ENCODE measurements around the gene ADAMTS16.

The ADAMTS16 gene

DNA sequence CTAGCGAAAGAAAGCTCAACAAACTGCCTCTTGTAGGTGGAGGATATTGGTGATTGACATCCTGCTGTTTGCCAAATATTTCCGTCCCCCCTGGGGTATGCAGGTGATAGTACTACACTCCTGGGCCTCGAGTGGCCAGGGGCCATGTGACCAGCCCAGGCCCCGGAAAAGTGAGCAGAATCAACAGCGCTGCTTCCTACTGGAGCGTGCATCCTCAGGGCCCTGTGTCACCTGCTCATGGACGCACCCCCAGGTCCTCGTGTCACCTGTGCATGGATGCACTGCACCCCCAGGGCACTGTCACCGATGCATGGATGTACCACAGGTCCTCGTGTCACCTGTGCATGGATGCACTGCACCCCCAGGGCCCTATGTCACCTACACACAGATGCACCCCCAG is 43.8 kb downstream of the ADAMTS16 start:
- Histone ChIP-seq H3K27me3 (ENCODE audit: control insufficient read depth, insufficient read depth, low read length) (no peaks in the 10 kb centered on the region), H3K27ac (ENCODE audit: low read depth, low read length) (peak overlapping the region; percentile 67; the same call in 1 of the 2 replicates), H3K9me3 (ENCODE audit: control insufficient read depth, insufficient read depth, low read depth, low read length) (no peaks in the 10 kb centered on the region), H3K4me3 (ENCODE audit: low read depth, low read length) (no peak overlapping the region), H3K4me1 (ENCODE audit: control insufficient read depth, insufficient read depth, low read length) (peaks cover 62% of the 10 kb centered on the region), H3K9ac (ENCODE audit: low read length) (no peak overlapping the region), H3K36me3 (ENCODE audit: control insufficient read depth, insufficient read depth, low read length) (peaks cover 3% of the 10 kb centered on the region; the same call in 1 of the 2 replicates)

DNA sequence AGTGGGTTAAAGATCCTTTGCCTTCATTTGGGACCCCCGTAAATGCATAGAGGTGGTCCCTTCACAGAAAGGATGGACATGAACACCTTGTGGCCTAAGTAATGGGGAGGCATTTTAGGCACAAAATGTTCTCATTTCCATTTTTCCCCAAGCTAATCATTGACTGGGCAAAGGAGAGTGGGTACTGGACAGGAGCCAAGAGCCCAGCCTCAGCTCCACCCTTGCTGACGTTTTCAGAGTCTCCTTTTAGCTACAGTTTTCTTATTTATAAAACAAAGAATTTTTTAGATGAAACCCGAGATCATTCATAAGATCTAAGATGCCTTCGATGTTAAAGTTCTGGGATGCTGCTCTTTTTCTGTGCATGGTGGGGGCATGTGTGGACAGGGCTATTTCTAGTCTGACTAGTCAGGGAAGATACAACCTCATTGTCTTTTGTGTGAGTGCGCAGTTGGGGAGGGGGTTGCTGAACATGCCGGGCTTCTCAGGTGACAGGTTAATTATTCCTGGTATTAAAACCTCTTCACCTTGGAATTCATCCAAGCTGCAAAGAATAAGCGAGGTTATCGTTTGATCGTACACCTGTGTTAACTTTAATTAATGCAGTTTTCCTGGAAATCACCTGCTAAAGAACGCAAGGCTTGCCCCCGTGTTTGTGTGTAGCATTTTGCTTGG is 48.4 kb downstream of the ADAMTS16 start:
- no peak overlapping the region for H3K9ac ChIP-seq (ENCODE audit: low read length)
- no peaks in the 10 kb centered on the region for H3K27me3 ChIP-seq (ENCODE audit: control insufficient read depth, insufficient read depth, low read length)
- H3K4me3 ChIP-seq (ENCODE audit: low read depth, low read length), result no peak overlapping the region
- no peak overlapping the region for H3K27ac ChIP-seq (ENCODE audit: low read depth, low read length)
- H3K9me3 ChIP-seq (ENCODE audit: control insufficient read depth, insufficient read depth, low read depth, low read length), result no peaks in the 10 kb centered on the region
- H3K36me3 ChIP-seq (ENCODE audit: control insufficient read depth, insufficient read depth, low read length), result peaks cover 26% of the 10 kb centered on the region
- peaks cover 18% of the 10 kb centered on the region for H3K4me1 ChIP-seq (ENCODE audit: control insufficient read depth, insufficient read depth, low read length)

DNA sequence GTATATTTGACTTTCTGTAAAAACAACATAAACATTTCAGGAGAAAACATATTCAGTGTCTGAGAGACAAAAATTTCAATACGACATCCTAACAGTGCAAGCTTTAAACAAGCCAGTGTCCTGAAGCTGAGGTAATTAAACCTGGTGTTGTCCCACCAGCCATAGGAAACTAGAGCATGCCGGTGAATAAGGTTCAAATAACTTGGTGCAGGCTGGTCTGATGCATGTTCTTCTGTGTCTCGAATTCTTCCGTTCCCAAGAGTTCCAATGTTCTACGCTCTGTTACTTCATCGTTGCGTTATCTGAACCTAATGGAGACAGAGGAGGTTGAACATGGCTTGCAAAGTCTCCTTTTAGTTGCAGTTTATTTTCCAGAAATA is 48.9 kb downstream of the ADAMTS16 start:
- Histone ChIP-seq H3K4me3 (ENCODE audit: low read depth, low read length) (no peak overlapping the region), H3K27me3 (ENCODE audit: control insufficient read depth, insufficient read depth, low read length) (no peaks in the 10 kb centered on the region), H3K36me3 (ENCODE audit: control insufficient read depth, insufficient read depth, low read length) (peaks cover 25% of the 10 kb centered on the region), H3K9me3 (ENCODE audit: control insufficient read depth, insufficient read depth, low read depth, low read length) (no peaks in the 10 kb centered on the region), H3K9ac (ENCODE audit: low read length) (no peak overlapping the region), H3K4me1 (ENCODE audit: control insufficient read depth, insufficient read depth, low read length) (peaks cover 13% of the 10 kb centered on the region), H3K27ac (ENCODE audit: low read depth, low read length) (no peak overlapping the region)

DNA sequence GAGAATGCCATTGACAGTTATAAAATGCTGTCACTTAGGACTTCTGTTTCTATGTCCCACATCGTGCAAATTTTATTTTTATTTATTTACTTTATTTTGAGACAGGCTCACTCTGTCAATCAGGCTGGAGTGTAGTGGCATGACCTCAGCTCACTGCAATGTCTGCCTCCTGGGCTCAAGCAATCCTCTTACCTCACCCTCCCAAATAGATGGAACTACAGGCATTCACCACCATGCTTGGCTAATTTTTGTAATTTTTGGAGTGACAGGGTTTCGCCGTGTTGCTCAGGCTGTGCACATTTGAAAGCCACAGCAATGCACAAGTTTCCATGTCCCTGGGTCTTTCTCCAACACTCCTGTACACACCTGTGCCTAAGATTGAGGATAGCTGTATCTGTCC is 51.8 kb downstream of the ADAMTS16 start:
- Histone ChIP-seq H3K4me1 (ENCODE audit: control insufficient read depth, insufficient read depth, low read length) (no peaks in the 10 kb centered on the region), H3K4me3 (ENCODE audit: low read depth, low read length) (no peak overlapping the region), H3K9ac (ENCODE audit: low read length) (no peak overlapping the region), H3K9me3 (ENCODE audit: control insufficient read depth, insufficient read depth, low read depth, low read length) (no peaks in the 10 kb centered on the region), H3K27ac (ENCODE audit: low read depth, low read length) (no peak overlapping the region), H3K27me3 (ENCODE audit: control insufficient read depth, insufficient read depth, low read length) (no peaks in the 10 kb centered on the region), H3K36me3 (ENCODE audit: control insufficient read depth, insufficient read depth, low read length) (peaks cover 28% of the 10 kb centered on the region)

DNA sequence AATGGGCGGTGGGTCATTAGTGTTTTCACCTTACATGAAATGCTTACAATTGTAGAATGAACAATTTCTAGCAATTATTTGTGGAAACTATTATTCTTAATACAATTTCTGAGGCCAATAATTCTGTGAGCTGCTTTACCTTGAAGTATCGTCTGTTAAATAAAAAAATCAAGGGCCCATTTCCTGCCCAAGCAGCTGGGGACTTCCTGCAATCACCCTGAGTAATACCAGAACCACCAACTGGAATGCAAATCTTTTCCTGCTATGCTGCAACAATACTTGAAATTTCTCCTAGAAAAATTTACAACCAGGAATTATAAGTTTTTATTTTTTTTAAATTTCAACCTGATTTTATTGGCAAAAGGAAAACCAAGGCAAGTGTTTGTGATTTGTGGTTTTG is 52.6 kb downstream of the ADAMTS16 start:
- Histone ChIP-seq H3K9me3 (ENCODE audit: control insufficient read depth, insufficient read depth, low read depth, low read length) (no peaks in the 10 kb centered on the region), H3K4me1 (ENCODE audit: control insufficient read depth, insufficient read depth, low read length) (no peaks in the 10 kb centered on the region), H3K36me3 (ENCODE audit: control insufficient read depth, insufficient read depth, low read length) (peaks cover 30% of the 10 kb centered on the region), H3K27me3 (ENCODE audit: control insufficient read depth, insufficient read depth, low read length) (no peaks in the 10 kb centered on the region), H3K4me3 (ENCODE audit: low read depth, low read length) (no peak overlapping the region), H3K27ac (ENCODE audit: low read depth, low read length) (no peak overlapping the region), H3K9ac (ENCODE audit: low read length) (no peak overlapping the region)

DNA sequence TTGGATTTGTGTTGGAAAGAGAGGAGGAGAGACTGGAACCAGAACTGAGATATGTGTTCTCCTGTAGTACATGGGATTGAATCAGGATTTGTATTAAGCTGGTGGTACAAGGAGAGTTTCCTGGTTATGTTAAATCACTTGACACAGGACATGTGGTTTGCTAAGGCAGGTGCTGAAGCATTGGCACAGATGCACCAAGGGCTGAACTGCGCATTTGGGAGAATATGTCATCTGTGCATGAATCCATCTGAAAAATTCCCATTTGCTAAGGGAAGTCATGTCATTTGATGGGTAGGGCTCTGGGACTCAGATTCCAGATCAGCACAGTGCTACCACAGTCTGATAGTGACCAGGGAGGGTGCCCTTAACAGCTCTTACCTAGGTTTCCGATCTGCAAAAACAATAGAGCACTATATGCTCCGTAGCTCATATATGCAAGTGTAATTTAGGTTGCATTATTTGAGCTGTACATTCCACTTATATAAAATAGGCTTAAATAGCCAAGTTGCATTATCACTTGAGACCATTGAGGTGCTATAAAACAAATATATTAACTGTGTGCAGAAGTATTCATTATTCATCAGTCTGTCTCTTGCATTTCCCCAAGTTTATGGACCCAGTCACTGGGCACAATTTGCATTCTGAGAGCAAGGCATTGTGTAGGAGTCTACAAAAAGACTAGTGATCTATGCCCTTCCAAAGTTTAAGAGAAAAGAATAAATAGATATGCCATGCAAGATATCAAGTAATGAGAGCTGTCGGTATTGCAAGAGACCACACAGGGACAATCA is 55.2 kb downstream of the ADAMTS16 start:
- no peak overlapping the region for H3K27ac ChIP-seq (ENCODE audit: low read depth, low read length)

DNA sequence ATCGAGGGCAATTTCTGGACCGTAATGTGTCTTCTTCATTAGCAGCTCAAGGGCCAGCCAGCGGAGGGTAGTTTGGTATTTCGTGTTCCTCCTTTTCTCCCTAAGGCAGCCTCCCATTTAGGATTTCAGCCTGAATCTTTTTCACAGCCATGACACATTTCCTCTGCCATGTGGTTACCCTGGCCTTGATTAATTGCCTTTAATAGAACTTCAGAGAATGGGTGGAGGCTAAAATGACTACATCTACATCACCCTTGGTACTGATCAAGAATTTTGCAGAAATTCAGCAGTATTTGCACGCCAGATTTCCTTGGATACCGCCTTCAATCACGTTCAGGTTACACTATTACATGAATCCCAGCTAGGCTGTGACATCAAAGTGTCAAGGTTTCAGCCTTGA is 58.0 kb downstream of the ADAMTS16 start:
- Histone ChIP-seq H3K9ac (ENCODE audit: low read length) (no peak overlapping the region), H3K36me3 (ENCODE audit: control insufficient read depth, insufficient read depth, low read length) (peaks cover 23% of the 10 kb centered on the region), H3K9me3 (ENCODE audit: control insufficient read depth, insufficient read depth, low read depth, low read length) (no peaks in the 10 kb centered on the region), H3K27me3 (ENCODE audit: control insufficient read depth, insufficient read depth, low read length) (no peaks in the 10 kb centered on the region), H3K27ac (ENCODE audit: low read depth, low read length) (no peak overlapping the region), H3K4me3 (ENCODE audit: low read depth, low read length) (no peak overlapping the region), H3K4me1 (ENCODE audit: control insufficient read depth, insufficient read depth, low read length) (peaks cover 16% of the 10 kb centered on the region)

More for the DNA sequence above, 55.2 kb downstream of the ADAMTS16 start:
- H3K27me3 ChIP-seq (ENCODE audit: control insufficient read depth, insufficient read depth, low read length), result no peaks in the 10 kb centered on the region
- H3K4me1 ChIP-seq (ENCODE audit: control insufficient read depth, insufficient read depth, low read length), result peaks cover 14% of the 10 kb centered on the region
- H3K4me3 ChIP-seq (ENCODE audit: low read depth, low read length), result no peak overlapping the region
- no peaks in the 10 kb centered on the region for H3K9me3 ChIP-seq (ENCODE audit: control insufficient read depth, insufficient read depth, low read depth, low read length)
- H3K36me3 ChIP-seq (ENCODE audit: control insufficient read depth, insufficient read depth, low read length), result peaks cover 30% of the 10 kb centered on the region
- H3K9ac ChIP-seq (ENCODE audit: low read length), result no peak overlapping the region

DNA sequence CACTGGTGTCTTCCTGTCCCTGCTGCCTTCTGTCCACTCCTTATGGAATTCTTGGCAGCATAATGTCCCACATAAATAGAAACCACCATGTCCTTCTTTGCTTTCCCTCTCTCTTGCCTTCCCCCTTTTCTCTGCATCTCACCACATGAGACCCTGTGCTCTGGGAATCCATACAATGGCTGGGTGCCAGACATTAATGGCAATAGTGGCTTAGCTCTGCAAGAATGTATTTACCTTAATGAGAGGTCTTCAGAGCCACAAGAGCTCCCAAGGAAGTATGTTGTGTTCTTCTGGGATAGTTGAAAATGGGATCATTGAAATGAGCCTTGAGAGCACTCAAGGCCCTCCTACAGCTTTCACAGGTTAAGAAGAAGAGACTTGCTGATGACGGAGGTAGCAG is 58.7 kb downstream of the ADAMTS16 start:
- H3K27me3 ChIP-seq (ENCODE audit: control insufficient read depth, insufficient read depth, low read length), result no peaks in the 10 kb centered on the region
- H3K27ac ChIP-seq (ENCODE audit: low read depth, low read length), result no peak overlapping the region
- no peak overlapping the region for H3K4me3 ChIP-seq (ENCODE audit: low read depth, low read length)
- peaks cover 16% of the 10 kb centered on the region for H3K4me1 ChIP-seq (ENCODE audit: control insufficient read depth, insufficient read depth, low read length)
- H3K9me3 ChIP-seq (ENCODE audit: control insufficient read depth, insufficient read depth, low read depth, low read length), result no peaks in the 10 kb centered on the region
- peaks cover 22% of the 10 kb centered on the region for H3K36me3 ChIP-seq (ENCODE audit: control insufficient read depth, insufficient read depth, low read length)
- H3K9ac ChIP-seq (ENCODE audit: low read length), result no peak overlapping the region

DNA sequence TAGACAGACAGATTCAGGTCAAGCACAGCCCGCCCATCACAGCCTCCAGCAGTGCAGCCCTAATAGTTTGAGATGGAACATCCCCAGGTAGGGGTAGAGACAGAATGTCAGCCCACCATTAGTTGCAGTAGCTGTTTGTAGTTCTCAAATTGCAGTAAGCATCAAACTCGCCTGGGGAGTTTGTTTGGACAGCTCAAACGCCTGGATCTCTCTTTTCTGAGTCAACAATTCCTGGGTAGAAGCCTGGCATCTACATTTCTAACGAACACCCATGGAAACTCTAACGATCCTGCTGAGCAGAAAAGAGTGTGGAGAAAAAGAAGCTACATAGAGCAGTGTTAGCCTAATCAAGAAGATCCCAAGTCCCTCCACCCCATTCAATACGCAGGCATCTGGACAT is 59.4 kb downstream of the ADAMTS16 start:
- H3K36me3 ChIP-seq (ENCODE audit: control insufficient read depth, insufficient read depth, low read length), result peaks cover 27% of the 10 kb centered on the region
- no peaks in the 10 kb centered on the region for H3K9me3 ChIP-seq (ENCODE audit: control insufficient read depth, insufficient read depth, low read depth, low read length)
- no peak overlapping the region for H3K27ac ChIP-seq (ENCODE audit: low read depth, low read length)
- H3K4me1 ChIP-seq (ENCODE audit: control insufficient read depth, insufficient read depth, low read length), result peaks cover 16% of the 10 kb centered on the region
- H3K4me3 ChIP-seq (ENCODE audit: low read depth, low read length), result no peak overlapping the region
- no peak overlapping the region for H3K9ac ChIP-seq (ENCODE audit: low read length)
- H3K27me3 ChIP-seq (ENCODE audit: control insufficient read depth, insufficient read depth, low read length), result no peaks in the 10 kb centered on the region

DNA sequence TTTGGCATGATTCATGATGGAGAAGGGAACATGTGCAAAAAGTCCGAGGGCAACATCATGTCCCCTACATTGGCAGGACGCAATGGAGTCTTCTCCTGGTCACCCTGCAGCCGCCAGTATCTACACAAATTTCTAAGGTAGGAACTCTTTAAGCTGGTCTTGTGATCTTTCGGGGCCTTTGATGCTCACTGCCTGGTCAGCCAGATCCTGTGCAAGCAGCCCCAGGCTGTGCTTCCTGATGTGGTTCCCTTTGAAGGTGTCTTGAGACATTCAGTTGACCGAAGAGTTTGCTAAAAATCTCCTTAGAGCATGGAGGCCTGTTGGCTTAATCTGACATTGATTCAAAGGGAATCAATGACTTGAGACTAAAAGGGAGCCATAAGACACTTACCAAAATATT is 60.0 kb downstream of the ADAMTS16 start:
- Histone ChIP-seq H3K9me3 (ENCODE audit: control insufficient read depth, insufficient read depth, low read depth, low read length) (no peaks in the 10 kb centered on the region), H3K9ac (ENCODE audit: low read length) (no peak overlapping the region), H3K27me3 (ENCODE audit: control insufficient read depth, insufficient read depth, low read length) (no peaks in the 10 kb centered on the region), H3K4me3 (ENCODE audit: low read depth, low read length) (no peak overlapping the region), H3K27ac (ENCODE audit: low read depth, low read length) (no peak overlapping the region), H3K4me1 (ENCODE audit: control insufficient read depth, insufficient read depth, low read length) (peaks cover 16% of the 10 kb centered on the region), H3K36me3 (ENCODE audit: control insufficient read depth, insufficient read depth, low read length) (peaks cover 25% of the 10 kb centered on the region)

DNA sequence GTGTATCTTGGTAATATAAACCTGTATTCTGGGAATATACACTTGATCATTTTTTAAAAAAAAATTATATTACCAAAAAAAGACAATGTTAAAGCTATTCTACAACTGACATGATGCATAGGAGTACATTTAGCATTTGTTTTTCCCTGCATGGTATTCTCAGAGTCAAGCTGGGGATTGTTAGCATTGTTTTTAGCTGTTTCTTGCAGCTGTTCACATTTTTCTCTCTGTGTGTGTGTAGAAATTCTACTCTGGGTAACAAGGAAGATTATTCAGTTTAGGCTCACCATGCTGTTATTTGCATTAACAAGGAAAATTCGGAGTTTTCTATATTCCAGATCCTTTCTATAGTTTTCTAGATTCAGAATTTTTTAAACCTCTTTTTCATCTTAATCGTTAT is 62.2 kb downstream of the ADAMTS16 start:
- Histone ChIP-seq H3K27me3 (ENCODE audit: control insufficient read depth, insufficient read depth, low read length) (no peaks in the 10 kb centered on the region), H3K27ac (ENCODE audit: low read depth, low read length) (no peak overlapping the region), H3K4me3 (ENCODE audit: low read depth, low read length) (no peak overlapping the region)

More for the DNA sequence above, 62.2 kb downstream of the ADAMTS16 start:
- Histone ChIP-seq H3K4me1 (ENCODE audit: control insufficient read depth, insufficient read depth, low read length) (peaks cover 16% of the 10 kb centered on the region), H3K36me3 (ENCODE audit: control insufficient read depth, insufficient read depth, low read length) (peaks cover 20% of the 10 kb centered on the region), H3K9ac (ENCODE audit: low read length) (no peak overlapping the region), H3K9me3 (ENCODE audit: control insufficient read depth, insufficient read depth, low read depth, low read length) (no peaks in the 10 kb centered on the region)
